Renal cortical epithelial cell (primary cell): ENCODE measurements around the gene PRPF8. TPM values are rescaled to one million over a fixed set of nuclear protein-coding genes. Genes with fewer than 3 reads are reported as not detected.

Experiments
- DNase-seq: peaks from one replicate; pipeline ENCODE4 v3.0.0-alpha.2; 2011; ENCODE audit warnings: low read depth
- total RNA-seq: library from RNA; depleted of rRNA; stranded (reverse); fragments of >200 nt; gene quantifications from 2 replicates; pipeline ENCODE4 v1.2.3, GENCODE V29; 2014

The PRPF8 gene
- total RNA-seq, 1 donor from 2014 or later, result 166 TPM

- DNase-seq, result peak; percentile 50
Observed at GRCh38 chr17:1644493-1645206, 40.0 kb downstream of the PRPF8 start.

- peak; percentile 22 for DNase-seq
Observed at GRCh38 chr17:1643999-1644492, 40.6 kb downstream of the PRPF8 start.

- DNase-seq, result no peak
Observed at GRCh38 chr17:1643293-1643998, 41.2 kb downstream of the PRPF8 start.

- DNase-seq, result no peak
Observed at GRCh38 chr17:1641065-1641403, 43.6 kb downstream of the PRPF8 start.

- no peak for DNase-seq
Observed at GRCh38 chr17:1640329-1641064, 44.2 kb downstream of the PRPF8 start.

GRCh38 chr17:1639549-1640180, 45.0 kb downstream of the PRPF8 start:
- DNase-seq, result peak; percentile 40

- DNase-seq, result no peak
Observed at GRCh38 chr17:1638624-1639300, 45.9 kb downstream of the PRPF8 start.

- DNase-seq, result no peak
Observed at GRCh38 chr17:1638171-1638590, 46.5 kb downstream of the PRPF8 start.

- DNase-seq, result no peak
Observed at GRCh38 chr17:1636732-1637285, 47.9 kb downstream of the PRPF8 start.

- DNase-seq, result no peak
Observed at GRCh38 chr17:1635675-1636465, 48.8 kb downstream of the PRPF8 start.

- DNase-seq, result no peak
Observed at GRCh38 chr17:1634841-1635650, 49.6 kb downstream of the PRPF8 start.

- no peak for DNase-seq
Observed at GRCh38 chr17:1630662-1631061, 54.0 kb downstream of the PRPF8 start.

GRCh38 chr17:1629504-1630310, 55.0 kb downstream of the PRPF8 start:
- DNase-seq, result no peak

- DNase-seq, result peak; percentile 79
Observed at GRCh38 chr17:1628856-1629503, 55.7 kb downstream of the PRPF8 start.

- peak; percentile 49 for DNase-seq
Observed at GRCh38 chr17:1627982-1628855, 56.4 kb downstream of the PRPF8 start, which contains the start of gene SLC43A2. Gene SLC43A2 (minus strand): TSS chr17:1628834. CDS start chr17:1627874, 960 bp downstream.

- DNase-seq, result no peak
Observed at GRCh38 chr17:1627182-1627981, 57.3 kb downstream of the PRPF8 start.
